Erythroblast (primary cell): ENCODE measurements around the gene MAPK10.

Experiments
- GATA1 ChIP-seq: IDR thresholded peaks from 2 replicates; pipeline ENCODE4 v1.6.1; 2011; ENCODE audit warnings: low read depth, mild to moderate bottlenecking, control low read depth, low read length, moderate library complexity
- POLR2A ChIP-seq: IDR thresholded peaks from 2 replicates; pipeline ENCODE4 v1.6.1; 2011; ENCODE audit warnings: mild to moderate bottlenecking, low read length

GRCh38 chr4:86035688-86036087, 324.2 kb downstream of the MAPK10 start:
- no peak for TF ChIP-seq POLR2A
- TF ChIP-seq GATA1 = no peak
